ENCODE data around the gene SHCBP1. TPM values are rescaled to one million over a fixed set of nuclear protein-coding genes. Genes with fewer than 3 reads are reported as not detected.

The SHCBP1 gene
- total and polyA plus RNA-seq, 2 of the 13 experiments (the other 11 are each of a cell fraction or from before 2014, with no cell fraction given): 15.7 to 33.0 TPM

- TF ChIP-seq, protein P1, sequence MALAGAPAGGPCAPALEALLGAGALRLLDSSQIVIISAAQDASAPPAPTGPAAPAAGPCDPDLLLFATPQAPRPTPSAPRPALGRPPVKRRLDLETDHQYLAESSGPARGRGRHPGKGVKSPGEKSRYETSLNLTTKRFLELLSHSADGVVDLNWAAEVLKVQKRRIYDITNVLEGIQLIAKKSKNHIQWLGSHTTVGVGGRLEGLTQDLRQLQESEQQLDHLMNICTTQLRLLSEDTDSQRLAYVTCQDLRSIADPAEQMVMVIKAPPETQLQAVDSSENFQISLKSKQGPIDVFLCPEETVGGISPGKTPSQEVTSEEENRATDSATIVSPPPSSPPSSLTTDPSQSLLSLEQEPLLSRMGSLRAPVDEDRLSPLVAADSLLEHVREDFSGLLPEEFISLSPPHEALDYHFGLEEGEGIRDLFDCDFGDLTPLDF (CRISPR knock-in tag; IDR thresholded peaks at IDR 0.05): peak; percentile 85
- 0 out of 2 replicates have a peak, but pooled peaks have one; percentile 4 for TF ChIP-seq STAG1 (CRISPR knock-in tag; IDR thresholded peaks at IDR 0.05)
- TF ChIP-seq ZFP1 (CRISPR knock-in tag; IDR thresholded peaks at IDR 0.05): no peak
- TF ChIP-seq EZH2 (conservative IDR thresholded peaks at IDR 0.05; ENCODE audit: low read depth, low read length): no peak
- TF ChIP-seq, protein P2, sequence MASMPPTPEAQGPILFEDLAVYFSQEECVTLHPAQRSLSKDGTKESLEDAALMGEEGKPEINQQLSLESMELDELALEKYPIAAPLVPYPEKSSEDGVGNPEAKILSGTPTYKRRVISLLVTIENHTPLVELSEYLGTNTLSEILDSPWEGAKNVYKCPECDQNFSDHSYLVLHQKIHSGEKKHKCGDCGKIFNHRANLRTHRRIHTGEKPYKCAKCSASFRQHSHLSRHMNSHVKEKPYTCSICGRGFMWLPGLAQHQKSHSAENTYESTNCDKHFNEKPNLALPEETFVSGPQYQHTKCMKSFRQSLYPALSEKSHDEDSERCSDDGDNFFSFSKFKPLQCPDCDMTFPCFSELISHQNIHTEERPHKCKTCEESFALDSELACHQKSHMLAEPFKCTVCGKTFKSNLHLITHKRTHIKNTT (CRISPR knock-in tag; IDR thresholded peaks at IDR 0.05): no peak
- TF ChIP-seq ZNF382 (CRISPR knock-in tag; IDR thresholded peaks at IDR 0.05; ENCODE audit: borderline replicate concordance): no peak
- peak; percentile 93 for TF ChIP-seq CREB1 (IDR thresholded peaks at IDR 0.05)
- peak; percentile 92 for TF ChIP-seq CREB1 (CRISPR knock-in tag; IDR thresholded peaks at IDR 0.05)
- TF ChIP-seq DBP (CRISPR knock-in tag; IDR thresholded peaks at IDR 0.05; ENCODE audit: not compliant biosample characterization): no peak
- TF ChIP-seq YY1 (IDR thresholded peaks at IDR 0.05; ENCODE audit: insufficient read depth, insufficient replicate concordance, low read depth, low read length): peak; percentile 94
- TF ChIP-seq ZNF280D (CRISPR knock-in tag; IDR thresholded peaks at IDR 0.05): no peak
- no peak for TF ChIP-seq HNRNPK (IDR thresholded peaks at IDR 0.05; ENCODE audit: low read depth, low read length, poor library complexity, severe bottlenecking)
- no peak for TF ChIP-seq NFIB (CRISPR knock-in tag; IDR thresholded peaks at IDR 0.05; ENCODE audit: borderline replicate concordance)
- 0 out of 2 replicates have a peak, but pooled peaks have one; percentile 40 for TF ChIP-seq KLF12 (CRISPR knock-in tag; IDR thresholded peaks at IDR 0.05; ENCODE audit: borderline replicate concordance)
- TF ChIP-seq TBX2 (CRISPR knock-in tag; IDR thresholded peaks at IDR 0.05; ENCODE audit: borderline replicate concordance): peak; percentile 82
- TF ChIP-seq NFIC (IDR thresholded peaks at IDR 0.05; ENCODE audit: low read length): no peak
- TF ChIP-seq HHEX (CRISPR knock-in tag; IDR thresholded peaks at IDR 0.05): no peak
- TF ChIP-seq IRX3 (CRISPR knock-in tag; IDR thresholded peaks at IDR 0.05; ENCODE audit: borderline replicate concordance, low read depth): peak; percentile 93
- no peak for TF ChIP-seq IKZF1 (IDR thresholded peaks at IDR 0.05)
- no peak for TF ChIP-seq WIZ (CRISPR knock-in tag; IDR thresholded peaks at IDR 0.05)
- TF ChIP-seq SALL1 (CRISPR knock-in tag; IDR thresholded peaks at IDR 0.05): peak; percentile 81
- peak; percentile 93 for TF ChIP-seq SNAPC2 (CRISPR knock-in tag; IDR thresholded peaks at IDR 0.05)
- peak; percentile 98 for TF ChIP-seq MXD4 (CRISPR knock-in tag; IDR thresholded peaks at IDR 0.05)
- no peak for TF ChIP-seq SATB2 (CRISPR knock-in tag; IDR thresholded peaks at IDR 0.05)
Measured at GRCh38 chr16:46621006-46621933, at the start of gene SHCBP1 (continued).

Data from HepG2 (cell line).